ENCODE data around the gene LGALS8. TPM values are rescaled to one million over a fixed set of nuclear protein-coding genes. Genes with fewer than 3 reads are reported as not detected.

The LGALS8 gene
- total RNA-seq, 1 experiment from 2014 or later, result 221 TPM

DNA sequence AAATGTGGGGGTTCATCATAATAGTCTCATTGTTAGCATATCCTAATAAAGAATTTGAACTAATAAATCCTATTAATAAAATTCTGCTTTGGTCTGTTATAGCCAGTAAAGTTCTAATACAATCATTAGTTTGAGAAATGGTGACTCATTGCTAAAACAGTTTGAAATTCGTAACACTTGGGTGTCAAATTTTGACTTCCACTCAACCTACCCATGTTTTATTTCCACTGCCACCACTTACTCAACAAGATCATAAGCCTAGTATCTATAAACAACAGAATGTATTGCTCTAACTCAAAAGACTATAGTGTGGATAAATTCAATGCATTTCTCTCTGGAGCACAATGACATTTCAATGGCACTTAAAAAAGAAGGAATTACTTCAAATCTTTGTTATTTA lies 29.1 kb downstream of the LGALS8 start:
- Histone ChIP-seq H3K4me1 (ENCODE audit: control insufficient read depth, insufficient read depth, low read length) (peaks cover 25% of the 10 kb centered on the region), H3K27me3 (ENCODE audit: control insufficient read depth, insufficient read depth, low read length) (no peaks in the 10 kb centered on the region), H3K36me3 (ENCODE audit: control insufficient read depth, insufficient read depth, low read length) (peaks cover 74% of the 10 kb centered on the region), H3K9me3 (ENCODE audit: control insufficient read depth, insufficient read depth, low read depth, low read length) (no peaks in the 10 kb centered on the region), H3K4me3 (ENCODE audit: low read depth in 2 of 2, low read length in 2 of 2) (no peak overlapping the region), H3K27ac (ENCODE audit: low read length) (no peak overlapping the region)
- DNase-seq (ENCODE audit: low read depth, low spot score) (no peak), ATAC-seq (no peak)
- TF ChIP-seq REST (IDR thresholded peaks at IDR 0.05; ENCODE audit: insufficient read depth in 1 of 2, low read depth in 2 of 2, low read length in 1 of 2), result no peak
- ChIA-PET POLR2A (no interaction called here), CTCF (no interaction called here)
- intact Hi-C loops (cut with micrococcal nuclease; ENCODE audit: unreplicated experiment) (no loop called here), in situ Hi-C loops (cut with HindIII; ENCODE audit: low pct_unique_long_range_greater_than_20kb, low sequenced_read_pairs) (no loop called here)
- BruUV-seq (replicated peaks), result no TSS peak

GRCh38 chr1:236553370-236553769 lies 29.6 kb downstream of the LGALS8 start:
- DNase-seq (ENCODE audit: low read depth, low spot score) (no peak), ATAC-seq (no peak)
- ChIA-PET POLR2A (no interaction called here), CTCF (no interaction called here)
- no peak for TF ChIP-seq SIN3A (IDR thresholded peaks at IDR 0.05; ENCODE audit: borderline replicate concordance, insufficient read depth, low read depth, low read length)
- TF ChIP-seq, protein P1, sequence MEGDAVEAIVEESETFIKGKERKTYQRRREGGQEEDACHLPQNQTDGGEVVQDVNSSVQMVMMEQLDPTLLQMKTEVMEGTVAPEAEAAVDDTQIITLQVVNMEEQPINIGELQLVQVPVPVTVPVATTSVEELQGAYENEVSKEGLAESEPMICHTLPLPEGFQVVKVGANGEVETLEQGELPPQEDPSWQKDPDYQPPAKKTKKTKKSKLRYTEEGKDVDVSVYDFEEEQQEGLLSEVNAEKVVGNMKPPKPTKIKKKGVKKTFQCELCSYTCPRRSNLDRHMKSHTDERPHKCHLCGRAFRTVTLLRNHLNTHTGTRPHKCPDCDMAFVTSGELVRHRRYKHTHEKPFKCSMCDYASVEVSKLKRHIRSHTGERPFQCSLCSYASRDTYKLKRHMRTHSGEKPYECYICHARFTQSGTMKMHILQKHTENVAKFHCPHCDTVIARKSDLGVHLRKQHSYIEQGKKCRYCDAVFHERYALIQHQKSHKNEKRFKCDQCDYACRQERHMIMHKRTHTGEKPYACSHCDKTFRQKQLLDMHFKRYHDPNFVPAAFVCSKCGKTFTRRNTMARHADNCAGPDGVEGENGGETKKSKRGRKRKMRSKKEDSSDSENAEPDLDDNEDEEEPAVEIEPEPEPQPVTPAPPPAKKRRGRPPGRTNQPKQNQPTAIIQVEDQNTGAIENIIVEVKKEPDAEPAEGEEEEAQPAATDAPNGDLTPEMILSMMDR (IDR thresholded peaks at IDR 0.05), result no peak
- TF ChIP-seq TCF7L2 (IDR thresholded peaks at IDR 0.05; ENCODE audit: low read depth, low read length), result no peak
- TF ChIP-seq POLR2AphosphoS5 (IDR thresholded peaks at IDR 0.05; ENCODE audit: low read depth, low read length), result no peak
- TF ChIP-seq REST (IDR thresholded peaks at IDR 0.05; ENCODE audit: insufficient read depth in 1 of 2, low read depth in 2 of 2, low read length in 1 of 2), result no peak
- in situ Hi-C loops (cut with HindIII; ENCODE audit: low pct_unique_long_range_greater_than_20kb, low sequenced_read_pairs), result no loop called here
- BruUV-seq (replicated peaks), result no TSS peak
- Histone ChIP-seq H3K27me3 (ENCODE audit: control insufficient read depth, insufficient read depth, low read length) (no peaks in the 10 kb centered on the region), H3K4me1 (ENCODE audit: control insufficient read depth, insufficient read depth, low read length) (peaks cover 21% of the 10 kb centered on the region), H3K4me3 (ENCODE audit: low read depth in 2 of 2, low read length in 2 of 2) (no peak overlapping the region), H3K27ac (ENCODE audit: low read length) (peak overlapping the region; percentile 23; the same call in 1 of the 2 replicates), H3K9me3 (ENCODE audit: control insufficient read depth, insufficient read depth, low read depth, low read length) (no peaks in the 10 kb centered on the region), H3K36me3 (ENCODE audit: control insufficient read depth, insufficient read depth, low read length) (peaks cover 77% of the 10 kb centered on the region)
- intact Hi-C loops (cut with micrococcal nuclease; ENCODE audit: unreplicated experiment), result no loop called here
